Liver (tissue), 9 donors: ENCODE results near the gene PXDN. TPM values are rescaled to one million over a fixed set of nuclear protein-coding genes. Genes with fewer than 3 reads are reported as not detected.

ENCODE experiments used
- DNase-seq: peaks from one replicate; pipeline ENCODE4 v3.0.0-alpha.2; 2017; ENCODE audit warnings: low spot score
- H3K27ac ChIP-seq, 2 donors: one replicate each; pipeline ENCODE4 v1.7.0; 2013; ENCODE audit warnings: inconsistent platforms in 2 of 2, low read length in 2 of 2, control low read depth in 1 of 2, low read depth in 1 of 2, mild to moderate bottlenecking in 1 of 2
- H3K27me3 ChIP-seq, 4 donors: one replicate each; pipeline versions ENCODE4 v1.6.1 to v1.7.0; 2013; ENCODE audit warnings: low read length in 3 of 4, inconsistent platforms in 1 of 4, mild to moderate bottlenecking in 1 of 4, moderate library complexity in 1 of 4; ENCODE audit not compliant: control insufficient read depth in 4 of 4, insufficient read depth in 4 of 4
- H3K36me3 ChIP-seq, 4 donors: one replicate each; pipeline versions ENCODE4 v1.6.1 to v1.7.0; 2013; ENCODE audit warnings: low read length in 3 of 4, mild to moderate bottlenecking in 3 of 4, low read depth in 1 of 4, moderate library complexity in 1 of 4; ENCODE audit not compliant: control insufficient read depth in 4 of 4, insufficient read depth in 3 of 4
- H3K4me1 ChIP-seq, 4 donors: one replicate each; pipeline versions ENCODE4 v1.6.1 to v1.7.0; 2013; ENCODE audit warnings: low read length in 3 of 4, mild to moderate bottlenecking in 3 of 4, moderate library complexity in 1 of 4; ENCODE audit not compliant: control insufficient read depth in 4 of 4, insufficient read depth in 4 of 4
- H3K4me3 ChIP-seq, 3 donors: one replicate each; pipeline versions ENCODE4 v1.6.1 to v1.7.0; 2013; ENCODE audit warnings: low read length in 3 of 3, control low read depth in 1 of 3, low read depth in 1 of 3, mild to moderate bottlenecking in 1 of 3
- H3K9ac ChIP-seq, 2 donors: one replicate each; pipeline ENCODE4 v1.7.0; 2013; ENCODE audit warnings: low read length in 2 of 2, mild to moderate bottlenecking in 2 of 2, moderate library complexity in 2 of 2, control low read depth in 1 of 2, low read depth in 1 of 2
- H3K9me3 ChIP-seq, 4 donors: one replicate each; pipeline versions ENCODE4 v1.6.1 to v1.7.0; 2013; ENCODE audit warnings: low read length in 3 of 4; ENCODE audit not compliant: control insufficient read depth in 4 of 4
- EGR1 ChIP-seq, 2 donors: IDR thresholded peaks; 2 replicates each; pipeline ENCODE4 v1.6.1; 2016 to 2018; ENCODE audit warnings: antibody characterized with exemption in 2 of 2, low read depth in 2 of 2
- FOXA1 ChIP-seq: IDR thresholded peaks from 2 replicates; pipeline ENCODE4 v1.6.1; 2016; ENCODE audit warnings: antibody characterized with exemption
- FOXA2 ChIP-seq: IDR thresholded peaks from 2 replicates; pipeline ENCODE4 v1.6.1; 2016; ENCODE audit warnings: antibody characterized with exemption
- GABPA ChIP-seq, 2 donors: IDR thresholded peaks in 1 of 2; conservative IDR thresholded peaks in 1 of 2; 2 replicates each; pipeline ENCODE4 v1.6.1; 2016; ENCODE audit warnings: antibody characterized with exemption in 2 of 2, mild to moderate bottlenecking in 1 of 2, moderate library complexity in 1 of 2
- HNF4A ChIP-seq, 2 donors: conservative IDR thresholded peaks; 2 replicates each; pipeline ENCODE4 v1.6.1; 2016; ENCODE audit warnings: antibody characterized with exemption in 2 of 2, mild to moderate bottlenecking in 2 of 2
- HNF4G ChIP-seq: IDR thresholded peaks from 2 replicates; pipeline ENCODE4 v1.6.1; 2016; ENCODE audit warnings: antibody characterized with exemption
- JUND ChIP-seq, 2 donors: IDR thresholded peaks; 2 replicates each; pipeline ENCODE4 v1.6.1; 2016; ENCODE audit warnings: antibody characterized with exemption in 2 of 2
- MAX ChIP-seq: IDR thresholded peaks from 2 replicates; pipeline ENCODE4 v1.6.1; 2016; ENCODE audit warnings: antibody characterized with exemption
- RAD21 ChIP-seq, 2 donors: IDR thresholded peaks; 2 replicates each; pipeline ENCODE4 v1.6.1; 2016; ENCODE audit warnings: antibody characterized with exemption in 2 of 2, mild to moderate bottlenecking in 2 of 2
- REST ChIP-seq: IDR thresholded peaks from 2 replicates; pipeline ENCODE4 v1.6.1; 2016; ENCODE audit warnings: antibody characterized with exemption, mild to moderate bottlenecking
- SP1 ChIP-seq: IDR thresholded peaks from 2 replicates; pipeline ENCODE4 v1.6.1; 2018; ENCODE audit warnings: antibody characterized with exemption, mild to moderate bottlenecking
- WGBS: extraction: QIAGEN DNeasy Blood & Tissue Kit; methylation state at CpG from one replicate; pipeline ENCODE4 v1.1.7; 2013; 5-methylcytosine and 5-hydroxymethylcytosine counted together
- polyA plus RNA-seq, 2 donors: library from polyadenylated mRNA; stranded (reverse) in 1 of 2; unstranded in 1 of 2; fragments of 200-250 nt in 1 of 2; fragments of >200 nt in 1 of 2; fragmentation: Nextera tagmentation in 1 of 2; extraction: Ambion mirVana in 1 of 2; gene quantifications; one replicate each; pipeline versions ENCODE4 v1.2.1 to v1.2.3, GENCODE V29; 2013 to 2015
- total RNA-seq, 2 donors: library from RNA; depleted of rRNA; stranded (reverse); fragments of >200 nt; gene quantifications; one replicate each; pipeline ENCODE4 v1.2.3, GENCODE V29; 2014
- TF ChIP-seq, protein P1 (sequence below): fragments of 150-350 bp; IDR thresholded peaks from 2 replicates; pipeline ENCODE4 v1.5.1; 2017; ENCODE audit warnings: improper control_type of control experiment, low read depth, low read length; ENCODE audit not compliant: missing input control
- donor health status: healthy.
- donor health status: healthy.
- donor health status: healthy.
- donor health status: healthy.
- donor health status: healthy.

The PXDN gene
- total and polyA plus RNA-seq, 4 donors: 4.2 to 21.5 (median 16.9) TPM

- Histone ChIP-seq H3K9ac (no peak overlapping the region), H3K9me3 (no peaks in the 10 kb centered on the region), H3K36me3 (no peaks in the 10 kb centered on the region), H3K27ac (no peak overlapping the region), H3K4me3 (no peak overlapping the region), H3K27me3 (peaks cover 0 to 4% (median 0%) of the 10 kb centered on the region in 4 donors), H3K4me1 (no peaks in the 10 kb centered on the region)
- TF ChIP-seq HNF4G (no peak), EGR1 (IDR thresholded peaks at IDR 0.05; ENCODE audit: low read depth in 2 of 2) (no peak), REST (no peak), FOXA1 (no peak), JUND (IDR thresholded peaks at IDR 0.05) (no peak)
- WGBS: 78% methylated on average over 18 of the region's 18 CpGs
- DNase-seq: no peak
Observed at GRCh38 chr2:1793868-1794445, 49.6 kb upstream of the PXDN start.

DNA sequence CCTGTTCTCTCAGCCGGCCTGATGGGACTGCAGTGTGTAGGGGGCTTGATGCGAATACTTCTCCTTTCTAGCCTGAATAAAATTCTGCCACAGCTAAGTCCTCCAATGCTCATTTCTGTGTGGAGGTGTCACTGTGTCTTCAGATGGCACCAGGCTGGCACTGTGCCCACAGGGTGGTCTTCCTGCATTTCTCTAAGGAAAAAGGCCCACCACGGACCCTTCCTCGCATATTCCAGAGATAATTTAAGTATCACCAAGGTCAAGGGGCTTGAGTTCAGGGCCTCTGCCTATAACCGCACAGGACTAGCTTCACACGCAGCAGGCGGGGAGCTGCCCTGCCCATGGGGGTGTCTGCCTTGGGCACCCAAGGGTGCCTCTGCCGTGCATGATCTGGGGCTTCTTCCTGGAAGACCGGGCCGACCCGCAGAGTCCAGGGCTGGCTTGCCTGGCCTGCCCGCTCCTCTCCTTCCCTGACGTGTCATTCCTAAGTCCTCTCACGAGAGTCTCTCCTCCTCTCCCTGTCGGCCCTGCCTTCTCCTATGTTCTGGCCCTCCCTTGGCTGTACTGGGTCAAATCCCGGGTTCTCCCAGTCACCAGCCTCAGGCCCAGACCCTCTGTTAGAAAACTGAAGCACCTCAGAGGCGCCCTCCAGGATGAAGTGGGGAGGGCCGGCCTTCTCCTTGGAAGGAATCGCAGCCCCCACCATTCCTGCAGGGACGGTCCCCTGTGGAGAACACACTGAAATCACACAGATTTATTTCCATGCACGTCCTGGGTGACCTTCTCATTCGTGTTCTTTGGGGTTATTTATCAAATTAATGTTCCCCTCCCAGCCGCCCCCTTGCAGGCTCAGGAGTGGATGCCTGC lies 48.9 kb upstream of the PXDN start:
- no peak overlapping the region for H3K9ac ChIP-seq
- no peaks in the 10 kb centered on the region for H3K9me3 ChIP-seq
- H3K27me3 ChIP-seq: peaks cover 0 to 5% (median 2%) of the 10 kb centered on the region in 4 donors
- WGBS: 86% methylated on average over 23 of the region's 23 CpGs
- TF ChIP-seq RAD21 (IDR thresholded peaks at IDR 0.05) (no peak), FOXA2 (no peak)
- no peak for DNase-seq
- no peak overlapping the region for H3K27ac ChIP-seq
- no peak overlapping the region for H3K4me3 ChIP-seq
- H3K4me1 ChIP-seq: no peaks in the 10 kb centered on the region
- no peaks in the 10 kb centered on the region for H3K36me3 ChIP-seq

GRCh38 chr2:1791685-1792435 lies 47.5 kb upstream of the PXDN start:
- Histone ChIP-seq H3K4me1 (no peaks in the 10 kb centered on the region), H3K4me3 (no peak overlapping the region), H3K27me3 (peaks cover 0 to 5% (median 2%) of the 10 kb centered on the region in 4 donors), H3K27ac (no peak overlapping the region), H3K9ac (no peak overlapping the region), H3K9me3 (no peaks in the 10 kb centered on the region), H3K36me3 (no peaks in the 10 kb centered on the region)
- DNase-seq: no peak
- 80% methylated on average over 16 of the region's 16 CpGs for WGBS
- no peak for TF ChIP-seq RAD21 (IDR thresholded peaks at IDR 0.05)
- TF ChIP-seq EGR1 (IDR thresholded peaks at IDR 0.05; ENCODE audit: low read depth in 2 of 2): no peak
- TF ChIP-seq MAX: no peak
- TF ChIP-seq GABPA (IDR thresholded peaks at IDR 0.05 in 1 of 2, conservative IDR thresholded peaks at IDR 0.05 in 1 of 2): no peak
- no peak for TF ChIP-seq FOXA1
- no peak for TF ChIP-seq HNF4A (conservative IDR thresholded peaks at IDR 0.05)
- TF ChIP-seq, protein P1, sequence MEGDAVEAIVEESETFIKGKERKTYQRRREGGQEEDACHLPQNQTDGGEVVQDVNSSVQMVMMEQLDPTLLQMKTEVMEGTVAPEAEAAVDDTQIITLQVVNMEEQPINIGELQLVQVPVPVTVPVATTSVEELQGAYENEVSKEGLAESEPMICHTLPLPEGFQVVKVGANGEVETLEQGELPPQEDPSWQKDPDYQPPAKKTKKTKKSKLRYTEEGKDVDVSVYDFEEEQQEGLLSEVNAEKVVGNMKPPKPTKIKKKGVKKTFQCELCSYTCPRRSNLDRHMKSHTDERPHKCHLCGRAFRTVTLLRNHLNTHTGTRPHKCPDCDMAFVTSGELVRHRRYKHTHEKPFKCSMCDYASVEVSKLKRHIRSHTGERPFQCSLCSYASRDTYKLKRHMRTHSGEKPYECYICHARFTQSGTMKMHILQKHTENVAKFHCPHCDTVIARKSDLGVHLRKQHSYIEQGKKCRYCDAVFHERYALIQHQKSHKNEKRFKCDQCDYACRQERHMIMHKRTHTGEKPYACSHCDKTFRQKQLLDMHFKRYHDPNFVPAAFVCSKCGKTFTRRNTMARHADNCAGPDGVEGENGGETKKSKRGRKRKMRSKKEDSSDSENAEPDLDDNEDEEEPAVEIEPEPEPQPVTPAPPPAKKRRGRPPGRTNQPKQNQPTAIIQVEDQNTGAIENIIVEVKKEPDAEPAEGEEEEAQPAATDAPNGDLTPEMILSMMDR: no peak
- TF ChIP-seq REST: no peak
- TF ChIP-seq FOXA2: no peak
- no peak for TF ChIP-seq JUND (IDR thresholded peaks at IDR 0.05)
- TF ChIP-seq SP1: no peak
